ENCODE measurements around the gene SLC39A1.
"Not testable (repeated sequence)": the region's sequence is repeated elsewhere in the genome, so short reads cannot be mapped to it uniquely, and the experiment has no call there.

DNA sequence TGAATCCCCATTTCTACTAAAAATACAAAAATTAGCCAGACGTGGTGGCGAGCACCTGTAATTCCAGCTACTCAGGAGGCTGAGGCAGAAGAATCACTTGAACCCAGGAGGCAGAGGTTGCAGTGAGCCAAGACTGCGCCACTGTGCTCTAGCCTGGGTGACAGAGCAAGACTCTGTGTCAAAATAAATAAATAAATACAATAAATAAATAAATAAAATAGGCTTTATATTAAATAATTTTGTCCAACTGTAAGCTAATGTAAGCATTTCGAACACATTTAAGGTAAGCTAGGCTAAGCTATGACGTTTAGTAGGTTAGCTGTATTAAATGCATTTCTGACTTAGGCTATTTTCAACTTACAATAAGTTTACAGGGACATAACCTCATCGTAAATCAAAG, 52.8 kb downstream of the SLC39A1 start:
- TF ChIP-seq, protein P1, sequence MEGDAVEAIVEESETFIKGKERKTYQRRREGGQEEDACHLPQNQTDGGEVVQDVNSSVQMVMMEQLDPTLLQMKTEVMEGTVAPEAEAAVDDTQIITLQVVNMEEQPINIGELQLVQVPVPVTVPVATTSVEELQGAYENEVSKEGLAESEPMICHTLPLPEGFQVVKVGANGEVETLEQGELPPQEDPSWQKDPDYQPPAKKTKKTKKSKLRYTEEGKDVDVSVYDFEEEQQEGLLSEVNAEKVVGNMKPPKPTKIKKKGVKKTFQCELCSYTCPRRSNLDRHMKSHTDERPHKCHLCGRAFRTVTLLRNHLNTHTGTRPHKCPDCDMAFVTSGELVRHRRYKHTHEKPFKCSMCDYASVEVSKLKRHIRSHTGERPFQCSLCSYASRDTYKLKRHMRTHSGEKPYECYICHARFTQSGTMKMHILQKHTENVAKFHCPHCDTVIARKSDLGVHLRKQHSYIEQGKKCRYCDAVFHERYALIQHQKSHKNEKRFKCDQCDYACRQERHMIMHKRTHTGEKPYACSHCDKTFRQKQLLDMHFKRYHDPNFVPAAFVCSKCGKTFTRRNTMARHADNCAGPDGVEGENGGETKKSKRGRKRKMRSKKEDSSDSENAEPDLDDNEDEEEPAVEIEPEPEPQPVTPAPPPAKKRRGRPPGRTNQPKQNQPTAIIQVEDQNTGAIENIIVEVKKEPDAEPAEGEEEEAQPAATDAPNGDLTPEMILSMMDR (IDR thresholded peaks at IDR 0.05): not testable (repeated sequence)
- TF ChIP-seq POLR2A (IDR thresholded peaks at IDR 0.05): not testable (repeated sequence)
